ENCODE results near the gene CYP3A7.
"Not testable (repeated sequence)": the region's sequence is repeated elsewhere in the genome, so short reads cannot be mapped to it uniquely, and the experiment has no call there.

Gene CYP3A7

DNA sequence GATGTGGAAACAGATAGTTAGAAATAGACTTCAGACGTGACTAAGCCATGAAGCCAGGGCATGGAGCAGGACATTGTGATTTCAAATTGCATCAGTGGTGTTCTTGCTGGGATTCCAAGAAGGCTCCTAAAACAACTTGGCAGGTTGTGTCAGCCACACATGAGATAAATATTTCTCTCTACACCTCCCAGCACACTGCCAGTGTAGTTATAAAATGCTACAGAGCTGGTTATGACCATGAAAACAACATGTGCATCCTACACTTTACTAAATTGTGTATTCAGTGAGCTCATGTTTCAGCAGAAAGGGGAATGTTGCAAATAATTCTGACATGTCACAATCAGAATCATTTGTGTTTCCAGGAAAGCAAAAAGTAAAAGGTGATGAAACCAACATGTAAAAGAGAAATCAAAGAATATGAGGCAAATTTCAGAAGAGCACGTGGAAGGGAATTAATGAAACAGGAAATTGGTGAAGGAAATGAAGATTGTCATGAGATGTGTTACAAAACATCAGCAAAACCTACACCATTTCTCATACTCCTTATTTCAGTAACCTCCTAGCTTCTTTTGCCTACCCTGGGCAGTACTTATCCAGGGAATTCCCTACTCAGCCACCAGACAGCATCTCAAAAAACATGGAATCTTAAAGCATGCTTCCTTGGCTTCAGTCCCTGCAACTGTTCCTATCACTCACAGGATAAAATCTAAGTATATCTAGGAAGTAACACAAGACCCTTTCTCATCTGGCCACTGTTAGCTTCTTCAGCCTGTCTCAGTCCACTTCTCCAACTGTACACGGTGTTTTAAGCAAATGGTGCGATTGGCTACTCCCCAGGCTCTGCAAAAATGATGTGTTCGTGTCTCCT is 5.8 kb upstream of the CYP3A7 start:
- no peak for DNase-seq

DNA sequence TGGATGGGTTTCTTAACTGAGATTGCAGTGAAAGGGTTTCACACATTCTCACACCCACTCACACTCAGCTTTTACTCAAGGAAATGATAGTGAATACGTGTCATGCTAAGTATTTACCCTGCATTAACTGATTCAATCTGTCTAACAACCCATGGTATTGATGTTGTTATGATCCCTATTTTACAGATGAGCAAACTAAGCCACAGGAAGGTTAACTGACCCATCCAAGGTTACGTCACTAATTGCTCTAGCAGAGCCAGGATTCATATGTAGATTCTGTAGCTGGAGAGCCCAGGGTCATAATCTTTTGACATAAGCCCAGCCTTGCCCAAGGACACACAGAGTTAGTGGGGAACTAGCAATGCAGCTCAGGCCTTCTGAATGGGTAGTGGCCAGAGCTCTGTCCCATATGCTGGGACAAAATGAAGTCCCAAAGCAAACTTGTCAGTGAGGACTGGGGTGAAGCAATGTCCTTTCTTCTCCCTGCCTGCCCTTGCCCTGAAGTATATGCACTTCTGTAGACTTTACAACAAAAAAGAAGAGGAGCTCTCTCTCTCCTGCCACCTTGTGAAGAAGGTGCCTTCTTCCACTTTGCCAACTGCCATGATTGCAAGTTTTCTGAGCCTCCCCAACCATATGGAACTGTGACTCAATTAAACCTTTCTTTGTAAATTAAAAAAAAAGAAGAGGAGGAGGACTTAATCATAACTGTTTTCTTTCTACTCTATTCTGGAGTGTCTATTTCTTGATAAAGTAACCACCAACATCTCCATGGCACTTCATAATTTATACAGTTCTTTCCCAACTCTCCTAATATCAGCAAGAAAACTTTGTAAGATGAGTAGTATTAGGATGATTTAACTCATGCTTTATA is 4.9 kb upstream of the CYP3A7 start:
- DNase-seq: no peak

DNA sequence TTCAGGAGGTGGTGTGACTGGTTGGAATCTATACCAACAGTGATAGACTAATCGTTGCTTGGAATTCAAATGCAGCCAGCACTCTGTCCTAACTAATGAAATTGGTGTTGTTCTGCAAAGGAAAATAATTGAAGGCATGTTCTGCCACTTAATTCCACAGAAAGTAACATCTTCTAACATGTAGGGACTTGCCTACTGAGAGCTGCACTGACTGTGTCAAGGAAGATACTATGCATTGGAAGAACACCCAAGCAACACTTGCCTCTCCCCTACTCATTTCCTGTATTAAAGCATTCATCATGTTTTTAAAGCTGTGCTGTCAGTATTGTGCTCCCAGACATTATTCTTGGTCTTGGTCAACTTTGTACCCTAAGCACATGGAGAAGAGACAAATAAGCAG is 2.7 kb upstream of the CYP3A7 start:
- DNase-seq: no peak

DNA sequence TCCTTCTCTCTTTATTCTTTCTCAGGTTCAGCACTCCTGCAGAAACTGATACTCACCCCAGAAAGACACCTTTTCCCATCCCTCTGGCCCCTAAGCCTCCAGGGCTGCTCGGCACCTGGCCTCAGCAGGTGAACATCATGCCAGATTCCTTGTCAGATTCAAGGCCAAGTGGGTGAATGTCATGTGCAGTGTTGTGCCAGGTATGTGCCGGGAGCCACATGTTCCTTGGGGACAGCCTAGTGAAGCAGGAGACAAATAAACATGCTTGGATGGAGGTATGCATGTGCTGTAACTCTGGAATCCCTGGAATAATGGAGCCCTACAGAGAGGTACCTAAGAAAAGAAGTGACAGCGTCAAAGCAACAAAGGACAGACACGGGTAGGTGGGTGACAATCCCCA is 1.7 kb upstream of the CYP3A7 start:
- not testable (repeated sequence) for DNase-seq

DNA sequence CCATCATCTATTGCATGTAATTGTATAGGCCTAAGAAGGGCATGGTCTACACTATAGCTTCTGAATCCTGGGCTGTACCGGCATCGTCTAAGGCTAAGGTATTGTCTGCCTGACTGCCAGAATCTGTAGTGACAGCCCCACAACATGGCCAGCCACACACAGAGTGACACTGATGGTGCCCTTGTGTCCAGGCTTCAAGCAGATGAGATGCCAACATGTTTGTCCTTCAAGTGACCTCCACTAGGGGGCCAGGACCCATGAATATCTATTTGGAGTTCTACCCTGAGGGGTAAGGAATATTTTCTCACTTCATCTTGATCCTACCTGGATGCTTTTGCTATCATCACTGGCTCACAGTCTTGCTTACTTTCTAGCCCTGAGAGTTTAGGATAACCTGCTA is 1.5 kb downstream of the CYP3A7 start:
- peak; percentile 3 to 6 for DNase-seq

DNA sequence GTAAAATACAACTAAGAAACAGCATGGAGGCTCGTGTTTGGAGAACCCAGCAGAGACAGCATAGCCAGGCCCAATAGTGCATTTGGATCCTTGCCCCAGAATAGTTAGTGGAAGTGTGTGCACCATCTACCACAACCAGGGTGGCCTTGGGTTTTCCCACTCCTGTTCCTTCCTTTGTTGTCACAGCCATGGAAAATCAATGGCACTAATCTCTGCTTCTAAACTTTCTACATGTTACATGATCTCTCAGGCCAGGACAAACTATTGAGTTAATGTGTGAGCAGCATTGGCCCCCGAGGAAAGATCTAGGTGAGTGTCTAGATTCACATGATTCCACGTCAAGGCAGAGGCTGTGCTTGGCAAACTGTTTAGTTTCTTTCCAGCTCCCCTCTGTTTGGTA is 2.0 kb downstream of the CYP3A7 start:
- no peak for DNase-seq

DNA sequence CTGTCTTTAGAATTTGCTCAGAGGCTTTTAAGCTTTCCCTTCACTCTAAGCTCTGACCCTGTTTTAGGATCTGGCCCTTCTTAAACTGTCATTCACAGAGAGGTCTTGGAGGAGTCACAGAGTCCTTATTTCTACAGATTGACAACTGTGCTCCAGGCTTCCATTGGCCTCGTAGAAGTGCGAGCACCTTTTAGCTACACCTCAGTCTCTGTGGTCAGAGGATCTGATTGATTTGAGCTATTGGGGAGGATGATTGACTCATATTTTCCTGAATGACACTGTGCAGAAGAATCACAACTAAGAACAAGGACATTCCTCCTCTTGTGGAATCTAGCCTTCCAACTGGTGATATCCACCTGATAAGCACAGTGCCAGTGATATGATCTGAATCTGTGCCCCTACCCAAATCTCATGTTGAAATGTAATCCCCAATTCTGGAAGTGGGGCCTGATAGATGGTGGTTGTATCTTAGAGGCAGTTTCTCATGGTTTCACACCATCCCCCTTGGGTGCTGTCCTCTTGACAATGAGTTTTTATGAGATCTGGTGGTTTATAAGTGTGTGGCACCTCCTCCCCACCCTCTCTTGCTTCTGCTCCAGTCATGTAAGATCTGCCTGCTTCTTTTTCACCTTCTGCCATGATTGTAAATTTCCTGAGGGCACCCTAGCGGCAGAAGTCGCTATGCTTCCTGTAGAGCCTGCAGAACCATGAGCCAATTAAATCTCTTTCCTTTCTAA is 3.2 kb downstream of the CYP3A7 start:
- DNase-seq: no peak

DNA sequence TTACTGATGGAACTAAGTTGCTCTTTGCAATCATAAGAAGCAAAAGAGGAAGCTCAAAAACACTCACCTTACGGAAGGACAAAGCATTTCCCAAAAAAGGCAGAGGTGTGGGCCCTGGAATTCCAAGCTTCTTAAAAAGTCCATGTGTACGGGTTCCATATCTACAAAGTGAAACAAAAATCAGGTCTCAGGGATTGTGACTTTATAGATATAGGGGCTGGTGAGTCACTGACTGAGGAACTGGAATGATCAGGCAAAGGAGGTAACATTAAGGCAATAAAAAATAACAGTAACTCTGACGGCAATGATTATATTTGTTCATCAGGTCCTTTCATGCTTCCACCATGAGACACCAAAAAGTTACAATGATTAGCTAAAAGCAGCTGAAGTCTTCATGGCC is 4.0 kb downstream of the CYP3A7 start:
- no peak for DNase-seq

DNA sequence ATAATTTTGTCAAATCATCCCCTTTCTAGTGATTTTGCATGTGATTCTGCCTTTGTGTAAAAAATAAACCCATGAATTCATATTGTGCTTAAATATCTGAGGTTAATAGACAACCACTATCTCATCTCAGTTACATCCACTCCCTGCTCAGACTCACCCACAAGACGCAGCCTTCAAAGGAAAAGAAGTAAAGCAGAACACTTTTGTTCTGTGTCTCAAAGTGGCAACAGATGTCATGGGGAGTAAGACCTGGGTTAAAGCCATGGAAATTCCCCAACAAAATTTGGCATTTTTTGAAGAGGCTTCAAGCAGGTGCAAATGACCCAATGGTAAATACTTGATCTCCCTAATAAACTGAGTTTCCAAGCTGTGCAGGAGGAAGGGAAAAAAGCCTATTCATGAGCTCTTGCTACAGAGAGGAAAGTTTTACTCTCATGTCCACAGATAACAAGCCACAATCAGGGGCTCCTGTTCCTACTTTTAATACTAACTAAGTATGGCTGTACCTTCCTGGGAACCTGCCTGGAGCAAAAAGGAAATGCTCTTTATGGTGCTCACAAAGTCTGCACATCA is 4.7 kb downstream of the CYP3A7 start:
- DNase-seq: no peak

DNA sequence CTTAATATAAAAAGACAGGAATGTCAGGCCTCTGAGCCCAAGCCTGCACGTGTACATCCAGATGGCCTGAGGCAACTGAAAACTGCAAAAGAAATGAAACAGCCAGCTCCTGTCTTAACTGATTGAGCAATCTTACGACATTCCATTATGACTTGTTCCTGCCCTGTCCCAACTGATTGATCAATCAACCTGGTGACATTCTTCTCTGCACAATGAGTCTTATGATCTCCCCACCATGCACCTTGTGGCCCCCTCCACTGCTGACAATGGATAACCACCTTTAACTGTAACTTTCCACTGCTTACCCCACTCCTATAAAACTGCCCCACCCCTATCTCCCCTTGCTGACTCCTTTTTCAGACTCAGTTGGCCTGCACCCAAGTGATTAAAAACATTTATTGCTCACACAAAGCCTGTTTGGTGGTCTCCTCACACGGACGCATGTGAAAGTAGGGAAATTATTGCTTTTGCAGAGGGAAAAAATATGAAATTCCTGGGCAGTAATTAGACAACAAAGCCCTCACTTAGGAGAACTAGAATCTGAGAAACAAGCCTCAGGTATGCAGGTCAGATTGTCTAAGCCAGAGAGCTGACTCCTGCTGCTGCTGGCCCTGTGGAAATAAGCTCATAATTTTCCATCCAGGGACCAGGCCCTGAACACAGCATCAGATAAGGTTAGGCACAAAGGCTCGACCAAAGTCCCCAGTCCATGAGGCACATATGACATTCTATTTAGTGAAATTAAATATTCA is 5.3 kb downstream of the CYP3A7 start:
- no peak for DNase-seq

DNA sequence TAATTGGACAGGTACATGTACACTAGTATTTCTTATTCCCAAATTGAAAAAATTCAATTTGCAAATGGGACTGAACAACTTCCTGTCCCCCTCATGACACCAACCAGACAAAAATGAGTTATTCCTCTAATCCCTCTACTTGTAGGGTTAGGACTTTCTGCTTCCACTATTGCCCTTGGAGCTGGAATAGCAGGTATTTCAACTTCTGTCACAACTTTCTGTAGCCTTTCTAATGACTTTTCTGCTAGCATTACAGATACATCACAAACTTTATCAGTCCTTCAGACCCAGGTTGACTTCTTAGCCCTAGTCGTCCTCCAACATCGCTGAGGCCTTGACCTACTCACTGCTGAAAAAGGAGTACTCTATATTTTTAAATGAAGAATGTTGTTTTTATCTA is 6.4 kb downstream of the CYP3A7 start:
- DNase-seq: no peak

DNA sequence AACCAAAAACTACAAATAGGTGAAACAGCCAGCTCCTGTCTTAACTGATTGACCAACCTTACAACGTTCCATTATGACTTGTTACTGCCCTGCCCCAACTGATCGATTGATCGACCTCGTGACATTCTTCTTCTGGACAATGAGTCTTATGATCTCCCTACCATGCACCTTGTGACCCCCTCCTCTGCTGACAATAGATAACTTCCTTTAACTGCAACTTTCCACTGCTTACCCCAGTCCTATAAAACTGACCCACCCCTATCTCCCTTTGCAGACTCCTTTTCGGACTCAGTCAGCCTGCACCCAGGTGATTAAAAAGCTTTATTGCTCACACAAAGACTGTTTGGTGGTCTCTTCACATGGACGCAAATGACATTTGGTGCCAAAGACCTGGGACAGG is 11.8 kb downstream of the CYP3A7 start:
- not testable (repeated sequence) for DNase-seq

DNA sequence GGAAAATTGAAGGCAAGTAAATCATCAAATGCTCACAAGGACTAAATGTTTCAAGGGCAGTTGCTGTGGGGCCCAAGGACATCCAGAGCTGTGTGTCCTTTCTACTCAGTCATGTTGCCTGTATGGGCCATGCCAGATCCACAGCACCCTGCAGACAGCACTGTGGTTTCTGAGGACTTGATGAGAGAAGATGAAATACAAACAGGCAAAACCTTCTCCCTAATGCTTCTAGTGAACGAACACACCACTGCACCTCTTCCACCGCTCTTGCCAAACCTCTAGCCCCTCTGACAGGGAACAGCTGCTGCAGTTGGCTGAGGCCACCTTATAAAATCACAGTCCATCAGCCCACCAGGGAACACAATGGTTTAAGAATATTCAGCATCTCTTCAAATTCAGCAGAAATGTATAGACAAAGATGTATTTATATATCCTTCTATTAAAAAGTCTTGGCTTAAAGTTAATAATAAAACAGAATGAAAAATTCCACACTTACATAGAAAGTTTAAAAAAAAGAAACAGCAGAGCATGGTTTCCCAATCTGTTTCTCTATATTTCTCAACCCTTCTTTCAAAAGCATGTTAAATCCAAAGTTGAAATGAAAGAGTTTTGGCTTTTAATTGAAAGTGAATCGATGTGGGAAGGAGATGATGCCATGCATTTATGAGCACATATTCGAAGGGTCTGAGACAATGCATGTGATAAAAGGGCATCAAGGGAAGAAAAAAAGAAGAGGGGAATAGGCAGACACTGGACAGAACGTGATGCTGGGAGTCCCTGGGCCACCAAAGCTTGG is 14.0 kb downstream of the CYP3A7 start:
- DNase-seq: no peak

DNA sequence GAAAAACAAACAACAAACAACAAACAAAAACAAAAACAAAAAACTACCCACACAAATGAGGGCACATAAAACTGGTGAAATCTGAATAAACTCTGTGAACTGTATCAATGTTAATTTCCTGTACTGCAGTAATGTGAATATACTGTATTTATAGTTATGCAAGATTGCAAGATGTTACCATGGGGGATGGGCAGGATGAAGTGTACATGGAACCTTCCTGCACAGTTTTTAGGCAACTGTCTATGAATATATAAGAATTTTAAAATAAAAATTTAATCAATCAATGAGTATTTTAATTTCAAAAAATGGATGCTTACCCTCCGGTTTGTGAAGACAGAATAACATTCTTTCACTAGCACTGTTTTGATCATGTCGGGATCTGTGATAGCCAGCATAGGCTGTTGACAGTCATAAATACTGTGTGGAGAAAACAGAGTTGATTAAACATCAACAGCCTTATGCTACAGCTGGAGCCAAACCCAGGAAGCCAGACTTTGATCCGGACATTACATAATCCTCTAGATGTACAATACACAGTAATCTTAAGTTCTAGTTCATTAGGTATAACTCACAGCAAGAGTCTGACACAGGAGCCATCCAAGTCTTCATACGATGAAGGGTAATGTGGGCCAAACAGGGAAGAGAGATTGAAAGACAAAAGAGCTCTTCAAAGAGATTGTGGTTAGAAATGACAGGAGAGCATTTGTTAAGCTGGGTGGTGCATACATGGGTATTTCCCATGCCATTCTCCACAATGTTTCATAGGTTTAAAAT is 14.8 kb downstream of the CYP3A7 start:
- DNase-seq: no peak

DNA sequence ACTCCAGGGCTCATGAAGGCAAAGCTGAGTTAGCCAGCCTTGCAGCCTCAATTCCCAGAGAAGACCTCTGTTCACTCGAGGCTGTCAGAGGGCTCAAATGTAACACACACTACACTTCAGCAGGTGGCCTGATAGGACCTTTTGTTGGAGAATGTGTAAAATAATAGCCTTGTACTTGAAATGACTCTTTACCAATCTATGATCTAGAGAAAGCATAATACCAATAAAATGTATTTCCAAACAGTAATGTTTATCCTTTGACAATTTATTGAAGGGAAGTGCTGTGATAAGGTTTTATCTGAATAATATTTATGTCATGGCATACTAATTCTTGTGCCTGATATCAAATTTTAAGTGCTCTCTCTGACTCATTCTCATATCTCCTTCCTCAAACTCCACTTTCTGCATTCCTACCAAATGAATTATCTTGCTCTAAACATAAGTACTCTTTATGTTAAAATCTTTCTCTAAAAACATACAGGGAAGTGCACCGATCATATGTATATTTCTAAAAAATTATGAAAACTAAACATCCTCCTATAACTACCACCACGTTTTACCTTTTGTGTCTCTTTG is 20.9 kb downstream of the CYP3A7 start:
- no peak for DNase-seq

DNA sequence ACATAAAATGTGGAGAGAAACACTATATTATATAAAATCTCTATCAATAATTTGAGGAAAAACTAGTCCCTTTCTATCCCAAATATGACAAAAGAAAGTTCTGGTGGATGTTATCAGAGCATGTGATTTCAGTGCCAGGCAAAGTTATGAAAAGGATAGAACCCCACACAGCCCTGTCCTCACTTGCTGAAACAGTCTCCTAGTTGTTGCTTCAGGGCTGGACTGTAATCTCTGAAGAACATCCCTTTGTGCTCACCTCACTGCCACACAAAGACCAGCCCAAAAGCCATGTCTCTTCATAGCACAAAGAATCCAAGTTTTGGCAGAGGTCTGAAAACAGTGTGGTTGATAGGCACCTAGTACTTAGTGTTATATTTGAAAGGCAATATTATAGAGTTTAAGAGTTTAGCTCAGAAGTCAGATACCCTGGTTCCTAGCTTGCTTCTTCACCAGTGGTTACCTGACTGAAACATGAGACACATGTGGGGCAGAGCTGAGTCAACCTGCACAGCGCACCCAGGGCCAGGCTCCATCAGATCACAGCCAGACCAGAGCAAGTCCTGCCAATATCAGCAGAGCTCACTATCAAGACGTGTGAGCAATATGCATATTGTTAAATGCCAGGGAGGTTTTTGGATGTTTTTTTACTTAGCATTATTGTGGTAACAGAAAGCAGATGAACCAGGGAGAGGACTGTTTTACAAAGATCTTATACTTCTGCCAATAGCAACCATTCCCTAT is 25.0 kb downstream of the CYP3A7 start:
- no peak for DNase-seq

DNA sequence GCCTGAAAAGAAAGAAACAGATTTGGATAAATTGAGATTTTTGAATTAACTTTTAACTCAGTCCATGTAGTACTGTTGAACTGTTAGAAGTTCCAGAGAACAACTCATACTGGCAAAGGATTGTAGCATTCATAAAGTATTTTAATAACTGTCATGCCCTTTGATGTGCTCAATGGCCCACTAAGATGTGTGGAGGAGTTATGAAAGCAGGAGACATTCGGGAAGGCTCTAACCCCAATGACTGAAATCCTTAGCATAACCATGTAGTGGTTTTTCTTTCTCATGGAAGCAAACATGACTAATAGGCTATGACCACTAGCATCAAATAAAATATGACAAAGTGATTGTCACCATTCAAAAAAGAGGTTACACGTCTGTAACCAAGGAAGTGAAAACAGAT is 25.7 kb downstream of the CYP3A7 start:
- no peak for DNase-seq

DNA sequence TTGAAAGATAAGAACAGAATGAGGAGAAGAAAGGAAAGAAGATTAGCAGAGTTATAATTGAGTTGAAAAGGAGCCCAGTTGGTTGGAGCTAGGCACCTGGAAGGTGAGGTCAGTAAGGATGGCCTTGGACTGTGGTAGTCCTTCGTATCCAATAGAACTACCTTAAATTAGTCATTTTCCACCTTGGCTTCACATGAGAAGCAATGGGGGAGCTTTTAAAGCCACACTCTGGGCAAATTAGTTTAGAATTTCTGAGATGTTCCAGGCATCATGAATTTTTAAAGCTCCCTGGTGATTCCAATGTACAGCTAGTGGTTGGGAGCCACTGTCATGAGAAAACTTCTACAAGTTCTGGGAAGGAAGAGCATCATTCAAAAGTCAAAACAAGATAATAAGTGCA is 27.9 kb downstream of the CYP3A7 start:
- no peak for DNase-seq

DNA sequence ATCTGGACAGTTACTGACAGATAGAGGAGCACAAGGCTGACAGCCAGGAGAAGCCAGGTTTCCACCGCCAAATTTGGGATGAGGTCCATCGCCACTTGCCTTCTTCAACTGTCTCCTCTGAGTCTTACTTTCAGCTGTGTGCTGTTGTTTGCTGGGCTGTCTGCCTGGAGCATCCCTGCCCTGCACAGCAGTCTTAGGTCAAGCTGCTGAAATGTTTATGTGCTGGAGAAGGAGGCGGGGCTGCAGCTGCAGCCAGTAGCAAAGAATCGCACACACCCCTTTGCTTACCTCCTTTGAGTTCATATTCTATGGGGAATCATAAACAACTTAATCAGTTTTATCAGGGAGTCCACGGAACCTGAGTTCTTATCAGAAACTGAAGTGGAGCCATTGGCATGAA is 35.0 kb downstream of the CYP3A7 start:
- no peak for DNase-seq
